GM19043 (cell line): ENCODE results near the gene PIK3AP1.

Experiments
- ATAC-seq: cut with Tn5 transposase; IDR thresholded peaks from one replicate; pipeline ENCODE4 v1.9.1; 2021; ENCODE audit warnings: low read depth; ENCODE audit not compliant: unreplicated experiment

PIK3AP1 gene

GRCh38 chr10:96648297-96648696 lies 72.0 kb downstream of the PIK3AP1 start:
- no peak for ATAC-seq

GRCh38 chr10:96647466-96647865 lies 72.8 kb downstream of the PIK3AP1 start:
- ATAC-seq, result no peak

GRCh38 chr10:96646751-96647166 lies 73.6 kb downstream of the PIK3AP1 start:
- no peak for ATAC-seq

GRCh38 chr10:96646301-96646700 lies 74.0 kb downstream of the PIK3AP1 start:
- ATAC-seq, result no peak

- ATAC-seq, result peak; percentile 60
Measured at GRCh38 chr10:96645191-96645721, 75.1 kb downstream of the PIK3AP1 start.

GRCh38 chr10:96643920-96644319 lies 76.4 kb downstream of the PIK3AP1 start:
- no peak for ATAC-seq

GRCh38 chr10:96642973-96643372 lies 77.3 kb downstream of the PIK3AP1 start:
- ATAC-seq, result no peak

GRCh38 chr10:96642530-96642929 lies 77.8 kb downstream of the PIK3AP1 start:
- ATAC-seq, result no peak

GRCh38 chr10:96641396-96642295 lies 78.7 kb downstream of the PIK3AP1 start:
- ATAC-seq, result no peak

GRCh38 chr10:96639899-96640298 lies 80.4 kb downstream of the PIK3AP1 start:
- no peak for ATAC-seq

GRCh38 chr10:96638696-96639095 lies 81.6 kb downstream of the PIK3AP1 start:
- no peak for ATAC-seq

GRCh38 chr10:96638120-96638519 lies 82.2 kb downstream of the PIK3AP1 start:
- no peak for ATAC-seq

- ATAC-seq, result no peak
Measured at GRCh38 chr10:96637709-96638108, 82.6 kb downstream of the PIK3AP1 start.

GRCh38 chr10:96636551-96636950 lies 83.8 kb downstream of the PIK3AP1 start:
- no peak for ATAC-seq

GRCh38 chr10:96632974-96633710 lies 87.2 kb downstream of the PIK3AP1 start:
- ATAC-seq, result no peak

- ATAC-seq, result no peak
Measured at GRCh38 chr10:96627292-96627691, 93.0 kb downstream of the PIK3AP1 start.

- no peak for ATAC-seq
Measured at GRCh38 chr10:96626795-96627194, 93.5 kb downstream of the PIK3AP1 start.

- no peak for ATAC-seq
Measured at GRCh38 chr10:96625173-96625572, 95.1 kb downstream of the PIK3AP1 start.

- no peak for ATAC-seq
Measured at GRCh38 chr10:96622013-96622787, 98.1 kb downstream of the PIK3AP1 start.
